HG03558 (cell line): Measurements from ENCODE around the gene ADCY2.

Source experiments
- ATAC-seq: cut with Tn5 transposase; IDR thresholded peaks from one replicate; pipeline ENCODE4 v1.9.1; 2021; ENCODE audit warnings: moderate number of reproducible peaks; ENCODE audit not compliant: unreplicated experiment; ENCODE audit errors: extremely low read depth

ADCY2 gene

DNA sequence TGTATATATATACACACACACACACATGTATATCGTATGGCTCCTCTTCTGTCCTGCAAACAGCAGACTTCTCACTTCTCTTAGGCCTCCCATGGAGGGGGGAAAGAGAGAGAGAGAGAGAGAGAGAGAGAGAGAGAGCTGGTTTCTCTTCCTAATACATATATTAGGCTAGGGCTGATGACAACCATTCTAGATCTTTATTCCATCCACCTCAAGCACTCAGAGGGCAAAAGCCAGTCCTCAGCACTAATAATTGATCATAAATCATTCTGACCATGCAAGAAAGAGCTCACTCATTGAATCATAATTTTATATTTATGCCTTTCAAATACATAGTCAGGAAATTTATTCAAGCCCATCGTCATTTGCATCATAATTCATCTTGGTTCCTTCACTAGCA is 408.0 kb downstream of the ADCY2 start:
- ATAC-seq = no peak

DNA sequence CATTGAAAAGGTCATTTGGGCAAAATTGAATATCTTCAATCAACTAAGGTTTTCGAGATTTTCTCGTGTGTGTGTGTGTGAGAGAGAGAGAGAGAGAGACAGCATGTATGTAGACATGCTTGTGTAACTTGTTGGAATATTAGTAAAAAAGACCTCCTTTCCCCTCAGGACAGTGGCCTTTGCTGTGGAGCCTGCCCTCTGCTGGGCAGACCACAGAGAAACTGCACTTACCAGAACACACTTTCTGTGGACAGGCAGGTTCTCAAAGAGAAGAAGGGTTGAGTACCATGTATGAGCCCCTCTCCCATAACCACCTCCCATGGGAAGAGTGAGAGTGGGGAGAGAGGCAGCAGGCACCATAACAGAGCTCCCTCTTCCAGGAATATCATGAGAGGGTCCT is 409.4 kb downstream of the ADCY2 start:
- no peak for ATAC-seq

DNA sequence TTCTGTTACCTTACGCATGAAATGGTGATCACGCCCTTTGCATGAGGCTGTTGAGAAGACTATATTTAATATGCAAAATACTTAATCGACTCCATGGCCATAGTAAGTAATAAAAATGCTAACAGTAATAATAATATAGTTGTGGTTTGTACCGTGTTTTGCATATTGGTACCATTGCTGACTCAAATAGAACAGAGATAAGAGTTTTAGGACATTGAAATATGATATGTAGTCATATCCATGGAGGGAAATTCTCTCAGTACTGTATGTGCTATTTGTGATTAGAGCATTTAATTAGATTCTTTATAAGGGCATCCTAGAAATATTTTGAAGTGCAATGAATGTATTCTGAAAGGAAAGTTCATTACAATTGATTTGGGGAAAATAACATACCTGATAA is 413.1 kb downstream of the ADCY2 start:
- no peak for ATAC-seq

DNA sequence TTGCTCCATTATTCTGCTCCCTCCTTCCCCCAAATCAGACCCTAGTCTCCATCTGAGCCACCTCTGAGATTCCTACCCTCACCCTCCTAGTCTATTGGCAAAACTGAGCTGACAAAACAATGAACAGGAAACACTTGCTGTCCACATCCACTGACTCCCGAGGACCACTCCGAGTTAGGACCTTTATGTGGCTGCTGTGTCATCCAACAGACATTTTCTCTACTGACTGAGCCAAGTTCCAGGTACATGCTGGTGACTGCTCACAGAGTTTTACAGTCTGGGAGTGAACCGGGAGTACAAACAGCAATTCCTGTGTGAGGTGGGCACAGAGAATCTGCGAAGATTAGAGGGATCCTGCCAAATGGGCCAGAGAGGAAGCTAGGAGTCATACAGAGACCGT is 415.8 kb downstream of the ADCY2 start:
- no peak for ATAC-seq

DNA sequence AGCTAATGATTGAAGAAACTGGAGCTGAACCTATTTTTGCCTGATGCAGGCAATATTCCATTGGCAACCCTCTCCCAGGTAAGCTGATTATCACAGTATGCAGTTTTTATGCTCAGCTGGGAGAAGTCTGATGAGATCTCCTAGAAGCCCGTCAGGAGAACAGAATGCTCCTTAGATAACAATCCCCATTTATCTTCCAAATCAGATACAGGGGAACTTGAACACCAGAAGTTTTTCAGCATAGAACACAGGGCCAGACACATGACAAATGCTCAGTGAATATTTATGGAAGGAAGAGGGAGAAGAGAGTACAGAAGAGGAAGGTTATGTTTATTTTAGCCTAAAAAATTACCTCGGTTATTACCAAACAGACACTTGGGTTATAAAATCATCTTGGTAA is 417.1 kb downstream of the ADCY2 start:
- no peak for ATAC-seq

DNA sequence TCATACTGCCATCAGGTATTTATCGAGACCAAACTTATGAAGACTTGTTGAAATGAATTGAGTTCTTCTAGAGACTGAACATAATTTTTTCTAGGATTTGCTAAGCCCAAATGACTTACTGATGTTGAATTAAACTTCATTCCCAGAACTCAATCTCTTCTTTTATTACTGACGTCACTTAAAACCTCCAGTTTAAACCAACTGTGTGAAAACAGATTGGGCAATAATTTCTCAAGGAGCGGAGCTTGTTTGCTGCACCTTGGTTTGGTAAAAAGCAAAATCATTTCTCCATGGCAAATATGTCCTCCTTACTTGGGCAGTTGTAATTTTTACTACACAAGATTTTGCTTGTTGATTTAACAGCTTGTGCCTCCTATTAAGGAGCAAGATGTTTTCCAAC is 417.6 kb downstream of the ADCY2 start:
- no peak for ATAC-seq

DNA sequence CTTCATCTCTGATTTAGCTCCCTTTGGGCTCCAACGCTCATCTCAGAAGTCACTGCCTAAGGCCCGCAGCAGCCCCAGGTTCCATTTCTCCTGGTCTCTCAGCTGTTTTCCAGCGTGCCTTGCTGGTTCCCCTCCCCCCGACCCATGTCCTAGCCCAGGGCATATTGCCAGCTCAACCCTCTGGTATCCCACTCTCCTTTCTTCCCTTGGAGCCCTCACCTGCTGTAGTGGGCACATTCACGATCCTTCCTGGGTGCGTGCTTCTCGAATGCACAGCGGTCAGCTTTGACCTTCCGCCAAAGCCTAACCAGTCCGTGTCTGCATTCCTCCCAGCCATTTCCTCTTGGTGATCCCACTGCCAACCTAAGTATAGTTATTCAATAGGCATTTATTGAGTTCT is 418.9 kb downstream of the ADCY2 start:
- no peak for ATAC-seq

DNA sequence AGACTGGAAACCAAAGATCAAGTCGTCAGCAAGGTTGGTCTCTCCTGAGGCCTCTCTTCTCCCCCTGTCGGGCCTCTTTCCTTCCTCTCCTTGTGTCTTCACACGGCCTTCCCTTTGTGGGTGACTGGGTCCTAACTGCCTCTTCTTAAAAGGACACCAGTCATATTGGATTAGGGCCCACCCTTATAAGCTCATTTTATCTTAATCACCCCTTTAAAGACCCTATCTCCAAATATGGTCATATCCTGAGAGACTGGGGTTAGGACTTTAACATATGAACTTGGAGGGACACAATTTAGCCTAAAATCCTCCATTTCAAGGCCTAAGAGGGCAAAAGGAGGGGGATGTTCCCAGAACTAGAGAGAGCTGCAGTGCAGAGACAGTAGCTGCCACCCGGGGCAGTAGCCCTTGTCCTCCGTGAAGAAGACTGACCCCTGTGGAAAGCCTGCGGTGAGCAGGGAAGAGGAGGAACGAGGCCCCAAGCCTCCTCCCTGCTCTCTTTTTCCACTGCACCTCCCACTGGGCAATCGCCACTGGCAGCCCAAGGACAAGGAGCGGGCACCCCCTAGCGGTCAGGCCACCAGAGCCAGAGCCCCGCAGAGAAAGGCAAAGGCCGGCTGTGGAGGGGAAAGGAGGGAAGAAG is 420.1 kb downstream of the ADCY2 start:
- ATAC-seq = peak; percentile 58

DNA sequence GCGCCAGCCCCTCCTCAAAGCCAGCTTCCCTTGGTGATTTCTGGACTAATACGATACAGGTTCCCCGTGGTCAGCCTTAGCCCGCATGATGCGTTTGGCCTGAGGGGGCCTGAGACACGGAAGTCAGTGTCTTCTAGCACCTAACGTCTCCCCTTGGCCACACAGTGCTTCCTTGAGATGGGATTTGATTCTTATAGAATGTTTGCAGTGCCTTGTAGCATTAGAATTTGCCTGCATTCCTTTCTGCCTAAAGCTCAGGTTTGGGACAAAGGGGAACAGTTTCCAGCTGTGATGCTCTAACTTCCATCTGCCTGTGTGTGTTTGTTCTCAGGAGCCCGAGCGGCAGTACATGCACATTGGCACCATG is 420.6 kb downstream of the ADCY2 start:
- no peak for ATAC-seq

DNA sequence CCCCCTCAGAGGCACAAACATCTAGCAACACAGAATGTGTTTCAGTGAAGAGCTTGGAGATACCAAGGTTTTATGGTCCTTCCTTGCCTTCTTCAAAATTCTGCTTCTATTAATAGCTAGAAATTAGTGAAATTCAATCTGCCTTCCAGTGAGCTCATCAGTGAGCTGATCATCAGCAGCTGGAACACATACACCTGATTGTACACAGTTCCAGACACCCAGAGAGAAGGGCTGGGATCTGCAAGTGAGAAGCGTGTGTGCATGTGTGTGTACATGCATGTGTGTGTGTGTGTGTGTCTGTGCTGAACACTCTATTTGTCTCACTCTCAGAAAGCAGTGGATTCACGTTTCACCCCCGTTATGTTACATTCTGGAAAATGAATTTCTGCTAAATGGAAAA is 426.5 kb downstream of the ADCY2 start:
- no peak for ATAC-seq

DNA sequence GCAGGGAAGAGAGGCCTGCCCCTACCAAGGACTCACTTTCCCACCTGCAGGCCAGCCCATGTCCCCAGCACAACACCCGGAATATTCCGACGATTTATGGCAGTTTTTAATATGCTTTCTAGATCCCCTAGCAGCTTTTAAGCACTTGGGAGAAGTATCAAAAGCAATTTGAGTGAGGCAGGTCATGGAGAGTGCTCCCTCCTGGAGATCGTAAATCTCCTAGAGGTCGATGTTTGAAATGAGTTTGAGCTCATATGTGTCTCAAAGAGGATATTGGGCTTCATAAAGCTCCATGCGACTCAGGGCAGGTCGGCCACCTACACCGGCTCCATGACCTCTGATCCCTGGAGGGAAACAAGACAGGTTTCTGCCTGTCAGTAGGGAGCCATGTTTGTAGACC is 427.7 kb downstream of the ADCY2 start:
- no peak for ATAC-seq

DNA sequence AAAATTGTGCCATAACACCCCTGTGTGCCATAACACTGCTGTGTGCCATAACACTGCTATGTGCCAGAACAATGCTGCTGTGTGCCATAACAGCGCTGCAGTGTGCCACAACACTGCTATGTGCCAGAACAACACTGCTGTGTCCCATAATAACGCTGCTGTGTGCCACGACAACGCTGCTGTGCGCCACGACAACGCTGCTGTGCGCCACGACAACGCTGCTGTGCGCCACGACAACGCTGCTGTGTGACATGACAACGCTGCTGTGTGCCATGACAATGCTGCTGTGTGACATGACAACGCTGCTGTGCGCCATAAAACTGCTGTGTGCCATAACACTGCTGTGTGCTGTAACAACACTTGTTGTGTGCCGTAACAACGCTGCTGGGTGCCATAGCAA is 429.1 kb downstream of the ADCY2 start:
- no peak for ATAC-seq

DNA sequence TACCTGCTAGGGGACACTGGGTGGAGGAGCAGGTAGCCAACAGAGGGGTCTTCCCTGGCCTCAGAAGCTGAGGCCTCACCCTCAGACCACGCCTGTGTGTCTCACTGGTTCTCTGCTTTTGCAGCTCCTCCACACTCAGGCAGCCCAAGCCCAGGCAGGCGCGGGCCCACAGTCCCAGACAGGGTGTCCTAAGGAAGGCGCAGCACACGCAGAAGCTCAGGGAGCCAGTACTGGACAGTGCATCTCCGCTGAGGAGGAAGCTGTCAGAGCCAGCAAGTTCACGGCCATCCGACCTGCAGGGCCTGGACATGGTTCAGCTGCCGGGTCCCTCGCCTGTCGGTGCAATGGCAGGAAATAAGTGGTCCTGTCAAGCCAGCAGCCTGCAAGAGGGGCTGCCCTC is 429.7 kb downstream of the ADCY2 start:
- ATAC-seq = no peak

DNA sequence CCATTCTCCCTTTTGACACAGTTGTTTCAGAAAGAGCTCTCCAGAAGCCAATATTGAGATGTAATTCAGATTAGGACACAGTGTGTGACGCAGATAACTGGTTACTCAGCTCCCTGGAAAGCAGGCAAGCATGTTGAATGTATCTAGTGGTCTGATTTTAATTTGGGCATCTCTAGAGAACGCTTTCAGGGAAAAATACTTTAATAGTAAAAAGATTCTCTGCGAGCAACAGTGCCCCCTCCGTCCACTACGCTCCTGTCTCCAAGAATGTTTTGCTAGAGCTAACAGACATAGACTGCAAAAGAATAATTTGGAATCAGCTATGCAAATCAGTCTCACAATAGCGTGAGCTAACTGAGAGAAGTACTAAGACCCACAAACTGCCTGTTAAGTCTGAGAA is 431.7 kb downstream of the ADCY2 start:
- ATAC-seq = no peak

DNA sequence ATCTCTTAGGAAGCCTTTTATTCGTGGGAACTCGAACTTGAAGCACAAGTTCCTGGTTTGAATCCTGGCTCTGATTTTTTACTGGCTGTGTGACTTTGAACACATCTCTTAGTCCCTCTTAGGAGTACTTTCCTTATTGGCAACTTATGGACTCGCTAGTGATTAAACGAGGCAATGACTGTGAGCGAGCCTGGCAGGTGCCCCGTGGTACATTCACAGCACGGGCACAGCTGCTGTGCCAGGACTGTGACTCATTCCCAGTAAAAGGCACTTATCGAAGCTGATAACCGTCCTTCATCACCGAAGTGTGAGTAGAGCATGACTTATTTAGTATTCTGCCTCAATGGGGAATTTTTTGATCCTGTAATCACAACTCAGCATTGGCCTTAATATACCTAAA is 432.3 kb downstream of the ADCY2 start:
- no peak for ATAC-seq

DNA sequence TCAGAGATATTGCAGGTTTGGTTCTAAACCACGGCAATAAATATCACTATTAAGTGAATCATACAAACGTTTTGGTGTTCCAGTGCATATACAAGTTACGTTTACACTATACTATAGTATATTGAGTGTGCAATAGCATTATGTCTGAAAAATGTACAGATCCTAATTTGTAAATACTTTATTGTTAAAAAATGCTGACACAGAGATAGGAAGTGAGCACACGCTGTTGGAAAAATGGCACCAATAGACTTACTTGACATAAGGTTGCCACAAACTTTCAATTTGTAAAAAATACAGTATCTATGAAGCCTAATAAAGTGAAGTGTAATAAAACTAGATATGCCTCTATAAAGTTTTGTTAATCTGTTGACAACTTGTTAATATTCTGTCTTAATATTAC is 439.0 kb downstream of the ADCY2 start:
- no peak for ATAC-seq

DNA sequence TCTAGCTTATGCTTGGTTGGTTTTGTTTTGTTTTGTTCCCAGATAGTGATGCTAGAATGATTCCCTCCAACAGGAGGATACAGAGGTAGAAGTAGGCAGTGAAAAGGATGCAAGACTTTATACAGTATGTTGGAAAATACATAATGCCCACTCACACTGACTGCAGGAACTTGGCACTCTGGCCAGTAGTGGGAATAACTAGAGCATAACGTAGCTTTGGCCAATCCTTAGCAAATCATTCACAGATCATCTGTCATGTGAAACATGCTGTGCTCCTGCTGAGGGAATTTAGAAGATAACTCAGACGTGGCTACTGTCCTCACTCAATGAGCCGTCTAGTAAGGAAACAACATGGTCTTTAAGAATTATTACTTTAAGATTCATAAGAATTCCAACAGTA is 441.5 kb downstream of the ADCY2 start:
- ATAC-seq = no peak

DNA sequence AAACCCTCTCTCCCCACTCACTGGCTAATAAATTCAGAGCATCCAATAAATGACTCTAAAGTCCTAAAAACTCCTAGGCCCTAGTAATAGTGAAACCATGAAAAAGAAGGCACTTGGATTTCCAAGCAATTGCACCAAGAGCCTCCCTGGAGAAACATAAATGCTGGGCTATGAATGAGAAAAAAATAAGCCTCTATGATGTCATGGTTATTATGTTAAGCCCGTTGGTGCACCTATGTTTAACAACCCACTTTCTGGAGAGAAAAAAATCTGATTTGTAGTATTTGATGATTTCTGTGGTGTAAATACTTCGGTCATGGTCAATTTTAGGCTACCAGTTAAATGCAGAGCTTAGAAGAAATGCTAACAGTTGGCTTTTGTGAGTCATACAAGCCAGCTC is 446.6 kb downstream of the ADCY2 start:
- no peak for ATAC-seq

DNA sequence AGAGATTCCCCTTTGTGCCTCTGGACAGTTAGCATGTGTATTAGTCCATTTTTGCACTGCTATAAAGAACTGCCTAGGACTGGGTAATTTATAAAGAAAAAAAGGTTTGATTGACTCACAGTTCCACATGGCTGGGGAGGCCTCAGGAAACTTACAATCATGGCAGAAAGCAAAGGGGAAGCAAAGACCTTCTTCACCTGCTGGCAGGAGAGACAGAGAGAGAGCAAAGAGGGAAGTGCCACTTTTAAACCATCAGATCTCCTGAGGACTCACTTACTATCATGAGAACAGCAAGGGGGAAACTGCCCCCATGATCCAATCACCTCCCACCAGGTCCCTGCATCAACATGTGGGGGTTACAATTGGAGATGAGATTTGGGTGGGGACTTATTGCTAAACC is 449.0 kb downstream of the ADCY2 start:
- ATAC-seq = no peak

DNA sequence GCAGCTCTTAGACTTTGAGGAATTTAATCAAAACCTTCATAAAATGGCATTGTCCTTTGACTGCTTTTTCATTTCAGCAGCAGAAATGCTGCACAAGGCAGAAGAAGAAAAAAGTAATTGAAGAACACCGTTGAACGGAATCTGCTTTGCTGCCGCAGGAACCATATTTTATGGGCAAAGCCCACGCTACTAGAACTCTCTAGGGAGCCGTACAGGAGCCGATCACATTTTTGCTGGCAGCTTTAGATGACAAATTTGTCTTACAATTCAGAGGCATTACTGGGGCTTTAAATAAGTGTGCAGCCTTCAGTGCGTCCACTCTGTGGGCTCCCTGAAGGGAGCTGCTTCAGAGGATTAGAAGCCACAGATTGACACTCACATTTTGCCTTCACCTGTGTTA is 449.6 kb downstream of the ADCY2 start:
- ATAC-seq = no peak

DNA sequence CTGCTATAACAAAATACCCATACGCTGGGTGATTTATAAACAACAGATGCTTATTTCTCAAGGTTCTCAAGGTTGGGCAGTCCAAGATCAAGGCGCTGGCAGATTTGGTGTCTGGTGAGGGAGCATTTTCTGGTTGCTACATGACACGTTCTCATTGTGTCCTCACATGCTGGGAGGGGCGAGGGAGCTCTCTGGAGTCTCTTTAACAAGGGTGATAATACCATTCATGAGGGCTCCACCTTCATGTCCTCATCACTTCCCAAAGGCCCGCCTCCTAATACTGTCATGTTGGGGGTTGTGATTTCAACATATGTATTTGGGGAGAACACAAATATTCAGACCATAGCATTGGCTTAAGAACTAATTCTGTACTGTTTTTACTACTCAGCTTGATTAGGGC is 450.4 kb downstream of the ADCY2 start:
- no peak for ATAC-seq

DNA sequence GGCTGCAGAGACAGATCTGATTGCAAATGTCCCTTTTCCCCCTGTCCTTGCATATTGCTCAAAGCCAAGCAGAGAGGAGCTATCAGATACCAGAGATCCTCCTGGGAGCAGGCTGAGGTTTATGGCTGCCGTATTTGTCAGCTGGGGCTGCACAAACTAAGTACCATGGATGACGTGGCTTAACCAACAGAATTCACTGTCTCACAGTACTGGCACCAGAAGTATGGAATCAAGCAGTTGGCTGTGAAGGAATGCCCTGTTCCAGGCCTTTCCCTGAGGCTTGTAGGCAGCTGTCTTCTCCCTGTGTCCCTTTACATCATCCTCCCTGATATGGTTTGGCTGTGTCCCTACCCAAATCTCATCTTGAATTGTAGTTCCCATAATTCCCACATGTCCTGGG is 452.4 kb downstream of the ADCY2 start:
- ATAC-seq = no peak
